ENCODE results near the gene MYO1D. TPM values are rescaled to one million over a fixed set of nuclear protein-coding genes. Genes with fewer than 3 reads are reported as not detected.

Gene MYO1D
- total RNA-seq, 1 donor from 2014 or later = 73.3 TPM

DNA sequence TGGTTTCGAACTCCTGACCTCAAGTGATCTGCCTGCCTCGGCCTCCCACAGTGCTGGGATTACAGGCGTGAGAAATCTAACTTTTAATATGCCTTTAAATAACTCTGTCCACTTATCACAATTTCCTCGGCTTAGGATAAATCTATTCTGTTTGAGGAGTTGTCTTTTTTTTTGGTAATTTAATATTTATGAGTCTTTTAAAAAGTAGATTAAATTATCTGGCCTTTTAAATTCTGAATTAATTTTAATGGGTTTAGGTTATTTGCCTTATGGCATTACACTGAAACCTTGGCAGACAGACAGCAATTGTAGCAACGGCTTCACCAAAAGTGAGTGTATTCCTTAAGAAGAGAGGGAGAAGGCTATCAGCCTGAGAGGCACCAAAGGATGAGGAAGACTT lies 66.2 kb downstream of the MYO1D start:
- no peak overlapping the region for H3K27ac ChIP-seq
- H3K4me1 ChIP-seq = no peaks in the 10 kb centered on the region
- TF ChIP-seq, protein P1, sequence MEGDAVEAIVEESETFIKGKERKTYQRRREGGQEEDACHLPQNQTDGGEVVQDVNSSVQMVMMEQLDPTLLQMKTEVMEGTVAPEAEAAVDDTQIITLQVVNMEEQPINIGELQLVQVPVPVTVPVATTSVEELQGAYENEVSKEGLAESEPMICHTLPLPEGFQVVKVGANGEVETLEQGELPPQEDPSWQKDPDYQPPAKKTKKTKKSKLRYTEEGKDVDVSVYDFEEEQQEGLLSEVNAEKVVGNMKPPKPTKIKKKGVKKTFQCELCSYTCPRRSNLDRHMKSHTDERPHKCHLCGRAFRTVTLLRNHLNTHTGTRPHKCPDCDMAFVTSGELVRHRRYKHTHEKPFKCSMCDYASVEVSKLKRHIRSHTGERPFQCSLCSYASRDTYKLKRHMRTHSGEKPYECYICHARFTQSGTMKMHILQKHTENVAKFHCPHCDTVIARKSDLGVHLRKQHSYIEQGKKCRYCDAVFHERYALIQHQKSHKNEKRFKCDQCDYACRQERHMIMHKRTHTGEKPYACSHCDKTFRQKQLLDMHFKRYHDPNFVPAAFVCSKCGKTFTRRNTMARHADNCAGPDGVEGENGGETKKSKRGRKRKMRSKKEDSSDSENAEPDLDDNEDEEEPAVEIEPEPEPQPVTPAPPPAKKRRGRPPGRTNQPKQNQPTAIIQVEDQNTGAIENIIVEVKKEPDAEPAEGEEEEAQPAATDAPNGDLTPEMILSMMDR (IDR thresholded peaks at IDR 0.05) = no peak
- DNase-seq = no peak
- H3K4me3 ChIP-seq = no peak overlapping the region
- H3K9me3 ChIP-seq = no peaks in the 10 kb centered on the region
- no peaks in the 10 kb centered on the region for H3K27me3 ChIP-seq
- no peaks in the 10 kb centered on the region for H3K36me3 ChIP-seq
- intact Hi-C loops (cut with DNase I) = no loop called here
- no peak for ATAC-seq

DNA sequence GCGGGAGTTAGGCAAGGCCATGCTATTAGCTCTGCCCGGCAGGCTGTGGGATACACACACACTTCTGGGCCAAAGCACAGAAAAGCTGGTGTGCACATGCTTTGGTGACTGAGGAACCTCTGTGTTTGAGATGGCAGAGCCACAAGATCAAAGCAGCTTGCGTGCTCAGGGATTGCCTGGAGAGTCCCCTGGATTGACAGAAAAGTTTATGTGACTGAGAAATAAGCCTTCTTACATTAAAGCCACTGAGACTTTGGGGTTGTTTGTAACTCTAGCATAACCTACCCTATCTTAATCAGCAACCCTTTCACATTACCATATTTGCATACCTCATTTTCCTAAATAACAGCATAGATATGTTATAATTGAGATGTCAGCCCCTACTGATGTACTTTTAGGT lies 69.3 kb downstream of the MYO1D start:
- Histone ChIP-seq H3K4me1 (peaks cover 6% of the 10 kb centered on the region), H3K36me3 (no peaks in the 10 kb centered on the region), H3K4me3 (no peak overlapping the region), H3K9me3 (no peaks in the 10 kb centered on the region), H3K27me3 (no peaks in the 10 kb centered on the region), H3K27ac (no peak overlapping the region)
- TF ChIP-seq, protein P1 (IDR thresholded peaks at IDR 0.05) = no peak
- no peak for DNase-seq
- ATAC-seq = no peak
- intact Hi-C loops (cut with DNase I) = no loop called here

DNA sequence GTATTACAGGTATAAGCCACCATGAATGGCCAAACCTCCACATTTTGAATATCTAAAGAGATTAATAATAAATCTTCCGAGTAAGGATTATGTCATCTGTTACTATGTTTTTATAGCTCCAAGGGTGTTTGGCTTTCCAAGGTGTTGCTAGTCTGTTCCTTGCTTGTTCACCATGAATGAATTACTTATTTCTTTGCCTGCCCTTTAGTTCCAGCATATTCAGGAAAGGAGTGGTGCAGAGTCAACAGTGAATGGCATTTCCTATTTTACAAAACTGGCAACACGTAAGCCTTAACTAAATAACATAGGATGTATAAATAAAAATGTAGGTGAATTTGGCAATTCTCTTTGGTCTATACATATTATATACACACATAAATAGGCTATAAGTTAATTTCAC lies 70.3 kb downstream of the MYO1D start:
- intact Hi-C loops (cut with DNase I) = no loop called here
- ATAC-seq (peak; percentile 48), DNase-seq (no peak)
- H3K9me3 ChIP-seq = no peaks in the 10 kb centered on the region
- TF ChIP-seq, protein P1 (IDR thresholded peaks at IDR 0.05) = no peak
- no peaks in the 10 kb centered on the region for H3K36me3 ChIP-seq
- no peak overlapping the region for H3K4me3 ChIP-seq
- no peak overlapping the region for H3K27ac ChIP-seq
- H3K4me1 ChIP-seq = peaks cover 6% of the 10 kb centered on the region
- H3K27me3 ChIP-seq = no peaks in the 10 kb centered on the region

DNA sequence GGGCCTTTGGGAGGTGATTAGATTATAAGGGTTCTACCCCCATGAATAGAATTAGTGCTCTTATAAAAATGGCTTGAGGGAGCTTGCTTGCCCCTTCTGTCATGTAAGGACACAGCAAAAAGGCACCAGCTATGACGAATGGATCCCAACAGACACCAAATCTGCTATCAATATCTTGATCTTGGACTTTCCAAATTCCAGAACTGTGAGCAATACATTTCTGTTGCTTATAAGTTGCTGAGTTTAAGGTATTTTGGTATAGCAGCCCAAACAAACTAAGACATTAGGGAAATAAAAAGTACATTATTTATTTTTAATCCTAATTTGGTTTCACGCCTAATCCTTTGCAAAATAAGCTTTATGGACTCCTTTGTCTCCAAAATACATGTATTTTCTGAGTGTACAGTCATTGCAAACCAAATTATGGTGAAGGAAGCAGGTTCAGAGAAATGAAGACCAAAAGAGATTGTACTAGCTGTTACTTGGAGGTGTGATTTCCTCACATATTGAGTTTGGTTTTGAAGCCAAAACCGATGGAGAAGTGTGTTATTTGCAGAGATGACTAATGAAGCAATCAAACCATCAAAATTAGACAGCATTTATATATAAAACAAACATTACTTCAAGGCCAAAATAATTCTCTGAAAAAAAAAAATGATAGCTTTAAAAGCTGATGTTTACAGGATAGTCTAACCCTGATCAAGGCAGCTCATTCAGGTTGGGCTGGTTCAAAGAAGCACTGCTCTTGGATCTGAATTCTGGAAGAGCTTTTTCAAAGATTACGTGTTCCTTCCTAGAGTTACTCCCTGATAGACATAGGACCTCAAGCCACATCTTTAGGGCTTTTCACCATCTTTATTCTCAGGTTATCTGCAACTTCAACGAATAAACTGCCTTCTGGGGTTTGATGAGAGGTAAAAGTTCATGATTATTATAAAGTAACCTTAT lies 71.6 kb downstream of the MYO1D start:
- no peak for DNase-seq
- Histone ChIP-seq H3K9me3 (no peaks in the 10 kb centered on the region), H3K27ac (no peak overlapping the region), H3K4me1 (peaks cover 6% of the 10 kb centered on the region), H3K27me3 (no peaks in the 10 kb centered on the region), H3K4me3 (no peak overlapping the region), H3K36me3 (no peaks in the 10 kb centered on the region)
- intact Hi-C loops (cut with DNase I) = no loop called here
- TF ChIP-seq, protein P1 (IDR thresholded peaks at IDR 0.05) = no peak
- ATAC-seq = no peak

DNA sequence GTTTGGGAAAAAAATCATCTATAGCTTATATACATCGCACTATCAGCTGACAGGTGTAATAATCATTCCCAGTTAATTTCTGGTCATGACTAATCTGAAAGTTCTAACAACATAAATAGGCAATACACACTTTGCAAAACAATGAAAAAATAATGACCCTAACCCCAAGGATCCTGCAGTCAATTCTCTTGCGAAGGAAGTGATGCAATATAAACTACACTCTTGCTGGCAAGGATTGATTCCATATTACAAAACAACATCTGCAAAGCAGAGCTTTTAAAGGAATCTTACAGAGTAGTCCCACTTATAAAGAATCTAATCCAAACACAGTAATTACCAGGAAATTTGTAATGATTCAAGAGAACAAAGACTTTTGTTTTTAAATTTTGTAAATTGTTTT lies 73.4 kb downstream of the MYO1D start:
- Histone ChIP-seq H3K27me3 (no peaks in the 10 kb centered on the region), H3K4me3 (no peak overlapping the region), H3K36me3 (no peaks in the 10 kb centered on the region), H3K9me3 (no peaks in the 10 kb centered on the region), H3K27ac (no peak overlapping the region), H3K4me1 (peaks cover 6% of the 10 kb centered on the region)
- DNase-seq (no peak), ATAC-seq (no peak)
- TF ChIP-seq, protein P1 (IDR thresholded peaks at IDR 0.05) = no peak
- intact Hi-C loops (cut with DNase I) = no loop called here

Data from upper lobe of right lung (tissue), 1 donor.